Measurements from ENCODE around the gene MC3R.

MC3R gene

DNA sequence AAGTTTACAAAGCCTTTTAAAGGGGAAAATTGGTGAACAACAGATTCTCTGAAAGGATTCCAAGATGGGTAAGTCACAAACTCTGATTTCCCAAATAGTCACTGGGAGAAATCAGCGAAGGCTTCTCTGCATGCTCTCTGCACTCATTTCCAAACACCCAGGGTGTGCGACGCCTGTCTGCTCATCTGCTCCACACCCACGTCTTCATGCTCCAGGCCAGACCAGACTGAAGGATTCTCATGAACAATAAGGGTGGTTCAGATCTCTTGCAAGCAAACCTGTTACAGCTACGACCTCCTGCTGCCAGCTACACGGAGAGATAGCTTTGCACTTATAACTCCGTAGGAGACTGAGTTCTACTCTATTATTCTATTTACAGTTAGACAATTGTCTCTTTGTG is 1.4 kb downstream of the MC3R start:
- no peak for DNase-seq (ENCODE audit: low spot score)

DNA sequence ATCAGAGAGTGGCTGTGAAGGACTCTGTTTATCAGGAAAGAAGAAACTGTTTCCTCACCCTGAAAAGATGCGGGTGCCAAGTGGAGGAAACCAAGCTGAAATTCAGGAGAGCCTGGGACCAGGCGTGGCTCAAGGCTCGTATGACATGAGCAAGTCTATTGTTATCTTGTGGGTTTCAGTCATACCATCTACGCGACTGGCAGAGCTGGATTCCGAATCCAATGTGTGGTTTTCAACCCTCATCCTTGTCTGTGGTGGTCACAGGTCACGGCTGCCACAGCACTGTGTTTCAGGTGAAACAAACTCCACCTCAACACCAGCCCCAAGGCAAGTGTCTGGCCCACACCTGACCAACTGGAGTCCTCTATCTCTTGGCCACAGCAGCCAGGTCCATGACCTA is 9.1 kb downstream of the MC3R start:
- DNase-seq (ENCODE audit: low spot score) = no peak

DNA sequence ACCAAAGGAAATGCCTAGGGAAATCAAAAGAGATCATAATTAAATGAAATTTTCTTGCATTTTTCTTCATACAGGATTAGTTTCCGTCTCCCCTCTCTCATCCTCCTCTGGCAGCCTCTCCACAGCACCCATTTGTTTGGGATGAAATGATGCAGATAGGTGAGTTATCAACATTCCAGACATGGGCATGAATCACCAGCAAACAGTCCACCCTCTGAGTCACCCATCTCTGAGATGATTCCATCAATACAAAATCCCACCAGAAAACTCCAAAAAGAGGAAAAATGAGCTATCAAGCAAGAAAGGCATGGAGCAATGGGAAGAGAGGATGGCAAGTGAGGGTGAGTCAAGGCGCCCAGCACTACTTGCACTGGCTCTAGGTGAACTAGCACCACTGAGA is 11.4 kb downstream of the MC3R start:
- DNase-seq (ENCODE audit: low spot score) = no peak

DNA sequence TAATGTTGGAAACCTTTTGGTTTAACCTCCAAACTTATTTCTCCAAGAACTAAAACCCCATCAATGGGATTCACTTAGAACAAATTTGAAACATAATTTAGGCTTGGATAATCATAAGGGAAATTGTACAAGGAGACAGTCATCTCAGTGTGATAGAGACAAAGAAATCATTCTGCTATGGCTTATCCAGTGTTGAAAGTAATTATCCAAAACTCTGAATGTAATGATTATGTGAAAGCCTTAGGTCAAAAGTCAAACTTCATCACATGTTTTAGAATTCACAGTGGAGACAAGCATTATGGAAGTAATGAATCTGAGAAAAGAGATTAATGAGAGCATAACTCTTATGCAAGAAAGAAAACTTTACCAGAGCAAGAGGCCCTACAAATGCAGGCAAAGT is 20.0 kb downstream of the MC3R start:
- DNase-seq (ENCODE audit: low spot score) = no peak

DNA sequence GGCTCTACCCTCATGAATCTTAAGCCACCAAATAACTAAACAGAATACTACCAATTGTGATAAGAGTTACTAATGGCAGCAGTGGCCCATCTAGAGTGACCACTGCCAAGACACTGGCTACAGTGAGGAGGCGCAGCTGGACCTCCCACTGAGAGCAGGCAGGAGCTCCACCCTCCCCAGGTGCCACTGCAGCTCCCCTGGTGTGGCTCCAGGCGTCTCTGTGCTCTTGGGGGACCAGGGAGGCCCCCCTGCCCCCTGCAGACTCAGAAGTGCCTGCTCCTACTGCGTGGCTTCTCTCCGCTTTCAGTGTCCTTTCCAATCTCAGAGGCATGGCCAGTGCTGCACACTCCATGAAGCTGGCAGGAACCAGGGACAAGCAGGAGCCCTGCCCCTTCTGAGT is 23.4 kb downstream of the MC3R start:
- DNase-seq (ENCODE audit: low spot score) = no peak

DNA sequence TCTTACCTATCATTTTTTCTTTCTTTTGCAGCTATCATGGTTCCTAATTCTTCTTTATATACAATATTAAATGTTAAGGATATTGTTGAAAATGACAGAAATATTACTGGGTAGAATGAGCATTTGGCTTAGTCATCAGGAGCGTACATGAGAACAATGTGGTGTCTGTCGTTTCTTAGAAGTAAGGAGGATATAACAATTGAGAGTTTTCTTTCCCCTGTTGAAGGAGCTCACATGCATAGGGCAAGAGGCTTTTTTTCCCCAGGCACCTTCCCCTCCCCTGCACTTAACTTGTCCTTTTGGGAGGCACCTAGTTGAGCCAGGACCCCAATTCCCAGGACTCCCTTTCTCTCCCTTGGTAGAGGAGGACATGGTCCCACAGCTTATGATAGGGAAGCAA is 25.0 kb downstream of the MC3R start:
- no peak for DNase-seq (ENCODE audit: low spot score)

DNA sequence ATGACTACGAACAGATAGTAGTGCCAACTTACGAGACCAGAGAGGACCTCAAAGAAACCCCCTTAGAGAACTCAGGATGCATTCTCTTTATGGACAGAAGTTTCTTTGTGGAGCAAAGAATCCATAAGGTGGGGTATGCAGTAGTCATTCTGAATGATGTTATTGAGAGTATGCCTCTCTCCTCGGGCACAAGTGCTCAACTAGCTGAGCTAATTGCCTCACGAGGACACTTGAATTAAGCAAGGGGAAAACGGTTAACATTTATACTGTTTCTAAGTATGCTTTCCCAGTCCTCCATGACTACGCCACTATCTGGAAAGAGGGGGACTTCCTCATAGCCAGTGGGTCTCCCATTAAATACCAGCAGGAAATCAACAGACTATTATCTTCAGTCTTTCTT is 25.6 kb downstream of the MC3R start:
- DNase-seq (ENCODE audit: low spot score) = no peak

DNA sequence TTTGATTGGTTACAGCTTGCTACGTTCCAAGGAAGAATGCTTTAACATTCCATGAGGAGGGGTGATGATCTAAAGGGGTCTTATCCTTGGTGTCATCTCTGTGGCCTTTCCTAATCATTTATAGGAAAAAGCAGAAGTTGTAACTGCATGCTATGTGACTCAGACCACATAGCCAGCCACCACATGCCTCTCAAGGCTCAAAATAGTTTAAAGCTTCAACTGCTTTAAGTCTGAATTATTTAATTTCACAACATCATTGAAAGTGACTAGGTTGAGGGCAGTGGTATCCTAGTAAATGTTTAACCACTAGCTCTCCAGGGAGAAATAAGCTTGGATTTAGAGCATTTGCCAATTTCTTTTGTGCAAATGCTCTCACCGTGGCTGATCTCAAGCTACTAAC is 29.7 kb downstream of the MC3R start:
- DNase-seq (ENCODE audit: low spot score) = no peak

DNA sequence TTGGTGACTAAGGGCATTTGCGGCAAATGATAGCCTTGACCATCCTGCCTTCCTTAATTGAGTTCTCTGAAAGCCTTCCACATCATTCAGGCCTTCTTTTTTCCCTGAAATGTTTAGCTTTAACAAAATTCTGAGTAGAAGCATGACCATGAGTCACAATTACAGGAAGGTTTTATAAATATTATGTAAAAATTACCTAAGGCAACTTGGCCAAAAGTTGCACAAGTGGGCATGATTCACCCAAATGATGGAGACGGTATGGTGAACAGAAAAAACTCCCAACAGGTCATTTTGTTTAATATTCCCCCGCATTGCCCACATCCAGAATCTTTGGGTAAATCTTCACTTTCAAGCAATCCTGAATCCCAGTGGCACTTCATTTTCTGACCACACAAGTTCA is 37.0 kb downstream of the MC3R start:
- no peak for DNase-seq (ENCODE audit: low spot score)

DNA sequence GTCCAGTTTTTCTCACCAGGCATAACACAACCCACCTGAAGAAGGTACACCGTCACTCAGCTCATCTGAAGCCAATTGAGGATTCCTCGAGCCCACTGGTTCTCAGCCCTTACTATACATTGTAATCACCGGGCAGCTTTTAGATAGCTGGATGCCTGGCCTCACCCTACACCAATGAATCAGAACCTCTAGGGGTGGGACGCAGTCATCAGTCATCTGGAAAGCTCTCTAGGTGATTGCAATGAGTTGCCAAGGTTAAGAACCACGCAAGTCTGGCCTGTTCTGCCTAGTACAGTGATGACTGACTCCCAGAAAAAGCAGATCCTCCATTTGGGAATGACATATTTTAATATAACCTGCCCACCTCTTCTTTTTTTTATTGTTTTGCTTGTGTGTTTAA is 41.1 kb downstream of the MC3R start:
- DNase-seq (ENCODE audit: low spot score) = no peak

DNA sequence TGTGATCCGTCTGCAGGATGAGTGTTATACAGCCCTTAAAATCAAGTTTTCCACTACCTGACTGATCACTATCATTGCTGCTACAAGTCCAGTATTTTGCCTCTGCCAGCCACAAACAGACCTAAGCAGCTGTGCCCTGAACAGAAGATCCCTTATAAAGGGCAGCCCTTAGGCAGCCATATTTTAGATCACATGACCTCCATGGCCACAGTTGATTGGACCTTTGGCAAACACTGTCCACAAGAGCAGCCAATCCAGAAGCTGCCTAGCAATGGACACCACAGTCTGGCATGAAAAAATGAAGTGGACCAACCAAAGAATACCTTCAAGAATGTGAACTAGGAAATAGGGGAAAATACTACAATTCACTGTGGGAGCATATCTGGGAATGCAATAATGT is 50.8 kb downstream of the MC3R start:
- no peak for DNase-seq (ENCODE audit: low spot score)

Data from CD4-positive, alpha-beta T cell treated with Interleukin-15 for 4 hours (primary cell).